ENCODE measurements around the gene MTA1. TPM values are rescaled to one million over a fixed set of nuclear protein-coding genes. Genes with fewer than 3 reads are reported as not detected.

MTA1 gene
- total RNA-seq, 4 donors from 2014 or later: 75.7 to 295 (median 165) TPM

GRCh38 chr14:105461903-105462302 is 42.3 kb downstream of the MTA1 start:
- Histone ChIP-seq H3K9me3 (no peaks in the 10 kb centered on the region), H3K4me1 (no peaks in the 10 kb centered on the region), H3K27me3 (no peaks in the 10 kb centered on the region), H3K4me3 (no peak overlapping the region), H3K36me3 (peaks cover 0 to 80% (median 0%) of the 10 kb centered on the region in 3 donors), H3K27ac (no peak overlapping the region)
- TF ChIP-seq CTCF (IDR thresholded peaks at IDR 0.05): no peak
- no peak for TF ChIP-seq POLR2A (IDR thresholded peaks at IDR 0.05)
- no peak for DNase-seq

DNA sequence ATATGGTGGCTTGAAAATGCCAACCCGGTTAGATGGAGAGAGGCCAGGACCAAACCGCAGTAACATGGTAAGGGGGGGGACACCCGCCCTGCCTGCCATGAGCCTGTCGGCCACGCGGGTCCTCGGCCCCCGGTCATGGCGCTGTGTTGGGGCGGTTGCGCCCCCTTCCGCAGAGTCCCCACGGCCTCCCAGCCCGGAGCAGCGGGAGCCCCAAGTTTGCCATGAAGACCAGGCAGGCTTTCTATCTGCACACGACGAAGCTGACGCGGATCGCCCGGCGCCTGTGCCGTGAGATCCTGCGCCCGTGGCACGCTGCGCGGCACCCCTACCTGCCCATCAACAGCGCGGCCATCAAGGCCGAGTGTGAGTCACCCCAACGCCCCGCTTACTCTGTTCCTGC is 44.9 kb downstream of the MTA1 start:
- H3K4me1 ChIP-seq: no peaks in the 10 kb centered on the region
- H3K36me3 ChIP-seq: peaks cover 0 to 81% (median 0%) of the 10 kb centered on the region in 3 donors
- H3K27ac ChIP-seq: no peak overlapping the region

GRCh38 chr14:105465209-105466031 is 45.8 kb downstream of the MTA1 start:
- Histone ChIP-seq H3K27me3 (no peaks in the 10 kb centered on the region), H3K4me1 (no peaks in the 10 kb centered on the region), H3K9me3 (no peaks in the 10 kb centered on the region), H3K4me3 (no peak overlapping the region), H3K36me3 (peaks cover 0 to 85% (median 0%) of the 10 kb centered on the region in 3 donors), H3K27ac (no peak overlapping the region)
- no peak for DNase-seq
- TF ChIP-seq CTCF (IDR thresholded peaks at IDR 0.05) (no peak), POLR2A (IDR thresholded peaks at IDR 0.05) (no peak)

More for the DNA sequence above, 44.9 kb downstream of the MTA1 start:
- Histone ChIP-seq H3K4me3 (no peak overlapping the region), H3K27me3 (no peaks in the 10 kb centered on the region), H3K9me3 (no peaks in the 10 kb centered on the region)
- no peak for TF ChIP-seq POLR2A (IDR thresholded peaks at IDR 0.05)
- TF ChIP-seq CTCF (IDR thresholded peaks at IDR 0.05): no peak
- DNase-seq: no peak

DNA sequence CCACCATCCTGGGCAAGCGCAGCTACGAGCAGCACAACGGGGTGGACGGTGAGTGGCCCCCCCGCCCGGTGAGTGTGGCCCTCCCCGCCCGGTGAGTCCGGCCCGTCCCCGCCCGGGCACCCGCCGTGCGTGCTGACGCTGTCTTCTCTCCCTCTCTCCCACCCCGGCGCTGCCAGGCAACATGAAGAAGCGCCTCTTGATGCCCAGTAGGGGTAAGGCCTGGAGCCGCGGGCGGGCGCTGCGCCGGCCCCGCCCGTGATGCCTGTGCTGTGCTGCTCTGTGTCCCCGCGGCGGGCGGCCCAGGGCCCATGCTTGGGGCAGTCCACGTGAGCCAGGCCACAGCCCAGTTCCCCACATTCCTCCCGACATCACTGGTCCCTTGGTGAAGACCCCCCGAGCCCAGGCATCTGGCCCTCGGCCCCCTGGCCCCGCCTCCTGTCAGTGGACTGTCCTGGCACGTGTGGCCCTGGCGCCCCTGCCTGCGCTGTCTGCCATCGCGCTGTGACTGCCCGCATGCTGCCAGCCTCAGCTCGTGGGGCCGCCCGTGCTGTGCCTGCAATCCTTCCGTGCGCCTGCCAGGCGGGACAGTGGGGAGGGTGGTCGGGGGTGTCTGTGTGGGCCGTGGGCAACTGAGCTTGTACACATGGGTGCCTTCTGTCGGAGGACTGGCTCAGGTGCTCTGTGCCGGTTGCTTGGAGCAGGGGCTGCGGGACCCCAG is 47.1 kb downstream of the MTA1 start:
- Histone ChIP-seq H3K27me3 (no peaks in the 10 kb centered on the region), H3K9me3 (no peaks in the 10 kb centered on the region), H3K36me3 (peaks cover 0 to 79% (median 0%) of the 10 kb centered on the region in 3 donors), H3K4me3 (no peak overlapping the region), H3K27ac (no peak overlapping the region), H3K4me1 (no peaks in the 10 kb centered on the region)
- TF ChIP-seq CTCF (IDR thresholded peaks at IDR 0.05): no peak
- no peak for TF ChIP-seq POLR2A (IDR thresholded peaks at IDR 0.05)
- no peak for DNase-seq

DNA sequence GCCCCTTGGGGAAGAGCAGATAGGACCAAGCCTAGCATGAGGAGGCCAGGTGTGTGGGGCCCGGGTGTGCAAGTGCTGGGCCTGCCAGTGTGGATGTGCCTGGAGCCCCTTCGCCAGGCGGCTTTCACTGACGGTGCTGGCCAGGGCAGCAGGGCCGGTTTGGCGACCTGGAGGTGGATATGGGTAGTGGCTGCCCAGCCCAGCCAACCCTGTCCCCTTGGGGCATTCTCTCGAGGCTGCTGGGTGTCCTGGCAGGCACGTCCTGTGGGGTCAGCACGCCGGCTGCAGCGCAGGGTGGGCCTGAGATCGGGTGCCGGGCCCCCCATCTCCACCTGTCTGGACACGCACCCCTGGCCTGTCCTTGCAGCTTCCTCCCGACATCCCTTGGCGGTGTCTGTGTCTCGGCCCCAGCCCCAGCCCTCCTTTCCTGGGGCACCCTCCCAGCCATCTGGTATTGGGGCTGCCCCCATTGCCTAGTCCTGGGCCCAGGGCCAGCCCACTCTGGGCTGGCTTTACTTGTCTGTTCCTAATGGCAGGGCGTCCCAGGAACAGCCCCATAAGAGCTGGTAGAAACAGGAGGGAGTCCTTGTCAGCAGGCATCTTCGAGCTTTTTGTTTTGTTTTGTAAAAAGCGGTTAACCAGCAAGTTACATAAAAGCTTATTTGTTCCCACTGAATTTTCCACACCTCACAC is 47.8 kb downstream of the MTA1 start:
- no peaks in the 10 kb centered on the region for H3K27me3 ChIP-seq
- no peak overlapping the region for H3K4me3 ChIP-seq
- no peak overlapping the region for H3K27ac ChIP-seq
- TF ChIP-seq CTCF (IDR thresholded peaks at IDR 0.05) (no peak), POLR2A (IDR thresholded peaks at IDR 0.05) (no peak)
- no peaks in the 10 kb centered on the region for H3K9me3 ChIP-seq
- peaks cover 0 to 72% (median 0%) of the 10 kb centered on the region in 3 donors for H3K36me3 ChIP-seq
- H3K4me1 ChIP-seq: no peaks in the 10 kb centered on the region
- no peak for DNase-seq

All from Peyer's patch (tissue), 4 donors.